CD4-positive, alpha-beta memory T cell (primary cell): ENCODE results near the gene AGAP1. TPM values are rescaled to one million over a fixed set of nuclear protein-coding genes. Genes with fewer than 3 reads are reported as not detected.

Experiments used
- CTCF ChIA-PET: fragments of 350-600 bp; sonication (Branson Sonifier 250); formaldehyde crosslinking; loops from one replicate; lab custom pipeline; 2021; ENCODE audit warnings: inconsistent platforms; ENCODE audit not compliant: partially characterized antibody; lab: Charles Lee
- POLR2A ChIA-PET: fragments of 350-600 bp; sonication (Branson Sonifier 250); formaldehyde crosslinking; loops from one replicate; lab custom pipeline; 2021; ENCODE audit not compliant: partially characterized antibody; lab: Charles Lee
- DNase-seq, 5 donors: peaks; one replicate each; pipeline versions ENCODE4 v3.0.0 to v3.0.0-alpha.2; 2020 to 2022; ENCODE audit warnings: mixed read lengths in 1 of 5
- H3K27ac ChIP-seq: one replicate; pipeline ENCODE4 v1.7.0; 2013; ENCODE audit warnings: low read depth, low read length
- H3K27me3 ChIP-seq: 2 replicates; pipeline ENCODE4 v1.7.0; 2013; ENCODE audit warnings: mild to moderate bottlenecking, low read length, moderate library complexity; ENCODE audit not compliant: insufficient read depth
- H3K36me3 ChIP-seq: 2 replicates; pipeline ENCODE4 v1.7.0; 2013; ENCODE audit warnings: mild to moderate bottlenecking, low read length, moderate library complexity; ENCODE audit not compliant: insufficient read depth
- H3K4me1 ChIP-seq: 2 replicates; pipeline ENCODE4 v1.7.0; 2013; ENCODE audit warnings: mild to moderate bottlenecking, low read length, moderate library complexity; ENCODE audit not compliant: insufficient read depth
- H3K4me3 ChIP-seq, 2 donors: one replicate each; pipeline ENCODE4 v1.7.0; 2013; ENCODE audit warnings: low read length in 2 of 2, mild to moderate bottlenecking in 1 of 2
- H3K9me3 ChIP-seq, 2 donors: one replicate each; pipeline ENCODE4 v1.7.0; 2013; ENCODE audit warnings: low read length in 2 of 2, control low read depth in 1 of 2; ENCODE audit not compliant: control insufficient read depth in 1 of 2
- H3K27ac Mint-ChIP-seq, 7 donors: one replicate each; pipeline ENCODE4 v1.8.0; 2020 to 2021; ENCODE audit warnings: mixed read lengths in 7 of 7, mild to moderate bottlenecking in 6 of 7, inconsistent platforms in 3 of 7, moderate library complexity in 3 of 7
- H3K27me3 Mint-ChIP-seq, 2 donors: one replicate each; pipeline ENCODE4 v1.8.0; 2020 to 2021; ENCODE audit warnings: mixed read lengths in 2 of 2
- H3K36me3 Mint-ChIP-seq, 2 donors: one replicate each; pipeline ENCODE4 v1.8.0; 2020 to 2021; ENCODE audit warnings: mixed read lengths in 2 of 2, inconsistent platforms in 1 of 2, mild to moderate bottlenecking in 1 of 2
- H3K4me1 Mint-ChIP-seq, 4 donors: one replicate each; pipeline ENCODE4 v1.8.0; 2020 to 2021; ENCODE audit warnings: mixed read lengths in 4 of 4, mild to moderate bottlenecking in 1 of 4
- H3K4me3 Mint-ChIP-seq, 8 donors: one replicate each; pipeline ENCODE4 v1.8.0; 2020 to 2021; ENCODE audit warnings: mixed read lengths in 8 of 8, mild to moderate bottlenecking in 7 of 8, moderate library complexity in 6 of 8, inconsistent platforms in 3 of 8
- H3K9me3 Mint-ChIP-seq, 8 donors: one replicate each; pipeline ENCODE4 v1.8.0; 2020 to 2021; ENCODE audit warnings: mixed read lengths in 8 of 8, mild to moderate bottlenecking in 5 of 8, inconsistent platforms in 3 of 8, moderate library complexity in 1 of 8
- intact Hi-C: fragments of 100-400 bp; cut with micrococcal nuclease; formaldehyde crosslinking; loops from one replicate; pipeline ENCODE4 v1.15.1; 2023
- polyA plus RNA-seq, 2 donors: library from polyadenylated mRNA; unstranded; fragments of 300-500 nt; fragmentation: Illumina TruSeq; gene quantifications; one replicate each; pipeline ENCODE4 v1.2.3, GENCODE V29; 2021
- total RNA-seq, 2 experiments: library from RNA; stranded (reverse); gene quantifications; one replicate each; pipeline ENCODE4 v1.2.3, GENCODE V29; 2021

AGAP1 gene
- total and polyA plus RNA-seq, 4 experiments from 2014 or later = 0.24 to 2.9 (median 1.9) TPM

DNA sequence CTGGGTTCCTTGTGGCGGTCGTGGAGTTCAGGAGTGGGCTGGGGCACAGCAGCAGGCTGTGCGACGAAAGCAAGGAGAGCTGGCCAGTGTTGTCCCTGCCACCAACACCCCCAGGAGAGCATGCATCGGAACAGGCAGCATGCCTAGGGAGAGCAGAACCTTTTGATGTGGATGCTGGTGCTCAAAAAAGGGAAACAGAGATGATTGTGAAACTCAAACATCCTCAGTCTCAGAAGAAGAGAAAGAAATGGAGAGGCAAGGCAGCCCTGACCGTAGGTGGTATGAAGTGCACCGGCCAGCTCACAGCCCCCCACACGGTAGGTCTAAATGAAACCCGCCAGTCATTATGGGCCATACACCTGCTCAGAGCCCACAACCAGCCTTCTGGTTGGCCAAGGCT lies 420.9 kb downstream of the AGAP1 start:
- ChIA-PET POLR2A (no interaction called here), CTCF (no interaction called here)
- no peak for DNase-seq
- H3K36me3 ChIP-seq = no peaks in the 10 kb centered on the region
- H3K27ac ChIP-seq = no peak overlapping the region
- H3K9me3 ChIP-seq = no peaks in the 10 kb centered on the region
- Mint-ChIP-seq H3K4me1 (no peaks in the 10 kb centered on the region), H3K27ac (no peak overlapping the region), H3K27me3 (peaks cover 0 to 8% of the 10 kb centered on the region in 2 donors), H3K36me3 (peaks cover 4 to 7% of the 10 kb centered on the region in 2 donors), H3K9me3 (peaks cover 0 to 13% (median 5%) of the 10 kb centered on the region in 8 donors), H3K4me3 (no peak overlapping the region)
- no peaks in the 10 kb centered on the region for H3K4me1 ChIP-seq
- H3K27me3 ChIP-seq = no peaks in the 10 kb centered on the region
- H3K4me3 ChIP-seq = no peak overlapping the region
- intact Hi-C loops = no loop called here

DNA sequence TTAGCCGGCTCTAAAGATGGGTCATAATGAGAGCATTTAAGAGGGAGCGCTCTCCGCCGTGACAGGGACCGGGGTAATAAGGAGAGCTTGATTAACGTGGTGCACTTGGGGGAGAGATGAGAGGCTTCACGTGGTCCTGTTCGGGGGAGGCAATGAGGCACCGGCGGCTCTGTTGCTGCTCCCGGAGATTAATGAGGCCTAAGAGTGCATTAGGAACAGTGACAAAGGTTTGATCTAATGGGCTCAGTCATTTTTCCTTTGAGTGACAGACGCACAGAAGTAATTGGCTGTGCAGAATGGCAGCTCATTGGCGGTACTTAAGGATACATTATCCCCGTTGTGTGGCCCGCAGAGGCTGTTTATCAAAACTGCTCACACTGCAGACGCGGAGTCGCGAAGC lies 423.7 kb downstream of the AGAP1 start:
- no peaks in the 10 kb centered on the region for H3K27me3 ChIP-seq
- peaks cover 0 to 13% (median 5%) of the 10 kb centered on the region in 8 donors for H3K9me3 Mint-ChIP-seq
- H3K36me3 ChIP-seq = no peaks in the 10 kb centered on the region
- ChIA-PET CTCF (no interaction called here), POLR2A (no interaction called here)
- H3K4me3 Mint-ChIP-seq = no peak overlapping the region
- H3K27ac ChIP-seq = no peak overlapping the region
- peaks cover 4 to 7% of the 10 kb centered on the region in 2 donors for H3K36me3 Mint-ChIP-seq
- no peaks in the 10 kb centered on the region for H3K4me1 Mint-ChIP-seq
- peaks cover 0 to 8% of the 10 kb centered on the region in 2 donors for H3K27me3 Mint-ChIP-seq
- H3K4me1 ChIP-seq = no peaks in the 10 kb centered on the region
- H3K4me3 ChIP-seq = no peak overlapping the region
- no peak overlapping the region for H3K27ac Mint-ChIP-seq
- H3K9me3 ChIP-seq = no peaks in the 10 kb centered on the region
- intact Hi-C loops = no loop called here
- DNase-seq = no peak

DNA sequence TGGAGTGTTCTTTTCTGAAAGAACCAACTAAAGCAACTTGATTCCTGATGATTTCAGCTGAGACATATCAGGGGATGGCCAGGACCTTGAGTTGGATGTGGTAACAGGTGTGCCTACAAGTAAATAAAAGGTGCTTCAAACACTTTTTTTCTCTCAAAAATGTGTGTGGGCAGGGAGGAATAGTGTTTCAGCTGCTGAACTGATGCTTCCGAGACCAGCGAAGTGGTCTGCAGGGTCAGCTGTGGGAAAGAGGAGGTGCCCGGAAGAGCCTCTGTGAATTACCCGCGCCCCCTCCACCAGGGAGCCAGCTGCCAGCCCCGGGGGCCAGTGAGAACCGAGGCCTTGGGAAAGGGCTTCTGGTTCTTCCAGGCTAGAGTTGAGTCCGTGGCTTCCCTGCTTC lies 425.0 kb downstream of the AGAP1 start:
- no peak for DNase-seq
- CTCF ChIA-PET = no interaction called here
- Mint-ChIP-seq H3K27ac (no peak overlapping the region), H3K4me3 (no peak overlapping the region), H3K9me3 (peaks cover 0 to 13% (median 5%) of the 10 kb centered on the region in 8 donors), H3K4me1 (no peaks in the 10 kb centered on the region), H3K27me3 (peaks cover 0 to 6% of the 10 kb centered on the region in 2 donors), H3K36me3 (peaks cover 4 to 7% of the 10 kb centered on the region in 2 donors)
- no peak overlapping the region for H3K4me3 ChIP-seq
- no peaks in the 10 kb centered on the region for H3K36me3 ChIP-seq
- intact Hi-C loops = no loop called here
- H3K27me3 ChIP-seq = no peaks in the 10 kb centered on the region
- no peaks in the 10 kb centered on the region for H3K9me3 ChIP-seq
- POLR2A ChIA-PET = no interaction called here
- no peaks in the 10 kb centered on the region for H3K4me1 ChIP-seq
- H3K27ac ChIP-seq = no peak overlapping the region

DNA sequence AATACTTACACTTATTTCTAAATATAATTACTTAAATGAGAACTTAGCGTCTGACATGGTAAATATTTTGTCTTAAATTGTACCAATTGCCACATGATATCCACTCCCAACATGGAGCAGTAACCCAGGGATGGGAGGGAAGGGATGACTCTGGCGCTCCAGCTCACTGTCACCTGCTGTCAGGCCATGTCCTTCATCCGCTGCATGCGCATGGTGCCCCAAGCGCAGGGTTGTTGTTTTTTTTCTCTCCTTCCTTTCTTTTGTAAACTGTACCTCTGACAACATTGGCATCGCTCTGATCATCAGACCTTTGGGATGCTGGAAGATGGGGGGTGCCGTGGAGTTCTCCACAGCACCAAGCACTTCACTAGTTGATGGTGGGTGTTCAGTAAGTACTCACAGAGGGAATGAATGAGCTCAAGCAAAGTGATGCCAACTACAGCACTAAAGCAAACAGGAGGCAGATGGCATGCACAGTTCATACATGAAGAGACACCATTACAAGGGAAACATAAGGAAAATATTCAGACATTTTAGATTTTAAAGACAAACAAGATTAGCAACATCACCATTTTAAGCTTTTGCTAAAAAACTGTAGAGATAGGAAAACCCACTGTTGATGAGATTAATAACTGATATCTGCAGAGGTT lies 426.5 kb downstream of the AGAP1 start:
- ChIA-PET POLR2A (no interaction called here), CTCF (no interaction called here)
- no peak overlapping the region for H3K27ac ChIP-seq
- Mint-ChIP-seq H3K4me1 (no peaks in the 10 kb centered on the region), H3K27ac (no peak overlapping the region), H3K9me3 (peaks cover 0 to 13% (median 3%) of the 10 kb centered on the region in 8 donors), H3K4me3 (no peak overlapping the region), H3K36me3 (no peaks in the 10 kb centered on the region), H3K27me3 (peaks cover 0 to 2% of the 10 kb centered on the region in 2 donors)
- H3K4me1 ChIP-seq = no peaks in the 10 kb centered on the region
- DNase-seq = no peak
- intact Hi-C loops = no loop called here
- no peaks in the 10 kb centered on the region for H3K36me3 ChIP-seq
- H3K9me3 ChIP-seq = no peaks in the 10 kb centered on the region
- no peak overlapping the region for H3K4me3 ChIP-seq
- H3K27me3 ChIP-seq = no peaks in the 10 kb centered on the region

DNA sequence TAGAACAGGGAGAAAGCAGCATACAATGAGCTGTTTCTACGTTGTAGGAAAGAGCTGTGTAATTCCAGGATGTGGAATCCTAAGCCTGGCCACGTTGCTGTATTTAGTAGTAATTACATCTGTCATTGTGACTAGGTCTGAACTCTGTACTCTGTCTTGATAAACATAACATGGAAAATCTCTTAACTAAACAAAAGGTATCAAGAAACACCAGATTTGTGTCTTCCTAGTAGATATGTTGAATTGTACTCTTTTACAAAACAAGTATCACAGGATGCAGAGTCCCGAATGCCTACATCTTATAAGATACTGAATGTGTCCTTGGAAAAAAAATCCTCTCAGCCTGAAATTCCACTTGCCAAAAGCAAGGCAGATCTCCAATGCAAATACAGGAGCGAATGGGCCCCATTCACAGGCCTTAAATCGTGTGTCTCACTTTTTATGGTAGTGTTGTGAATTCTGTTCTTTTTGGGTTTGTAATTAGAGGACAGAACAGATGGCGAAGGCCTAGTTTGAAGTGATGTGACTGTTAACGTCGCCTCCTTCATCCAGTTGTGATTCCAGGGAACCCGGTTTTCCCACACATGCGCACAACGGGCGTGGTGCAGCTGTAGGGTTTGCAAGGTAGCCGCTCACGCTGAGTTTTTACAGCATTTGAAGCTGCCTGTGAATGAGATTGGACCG lies 427.8 kb downstream of the AGAP1 start:
- Mint-ChIP-seq H3K36me3 (no peaks in the 10 kb centered on the region), H3K27me3 (peaks cover 2% of the 10 kb centered on the region in 2 donors), H3K4me3 (no peak overlapping the region), H3K4me1 (no peaks in the 10 kb centered on the region), H3K9me3 (peaks cover 0 to 3% (median 0%) of the 10 kb centered on the region in 8 donors), H3K27ac (no peak overlapping the region)
- no peak for DNase-seq
- no peaks in the 10 kb centered on the region for H3K36me3 ChIP-seq
- ChIA-PET POLR2A (no interaction called here), CTCF (no interaction called here)
- H3K4me1 ChIP-seq = no peaks in the 10 kb centered on the region
- no peaks in the 10 kb centered on the region for H3K27me3 ChIP-seq
- no peaks in the 10 kb centered on the region for H3K9me3 ChIP-seq
- intact Hi-C loops = no loop called here
- no peak overlapping the region for H3K27ac ChIP-seq
- no peak overlapping the region for H3K4me3 ChIP-seq

DNA sequence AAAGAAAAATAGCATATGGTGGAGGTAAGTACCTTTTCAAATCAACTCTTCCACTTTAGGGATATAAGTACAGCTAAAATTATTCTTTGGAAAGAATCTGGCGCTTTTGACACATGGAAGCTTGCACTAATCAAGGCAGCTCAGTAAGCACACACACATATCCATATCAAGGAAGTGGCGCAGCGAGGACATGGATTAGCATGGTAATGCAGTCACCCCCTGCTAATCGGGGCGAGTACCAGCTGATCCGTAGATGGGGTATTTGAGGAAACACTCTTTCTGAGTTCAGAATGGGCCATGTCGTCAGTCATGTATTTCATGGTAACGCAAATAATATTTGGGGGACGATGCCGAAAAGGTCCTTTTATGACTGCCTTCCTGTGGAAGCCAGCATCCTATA lies 429.0 kb downstream of the AGAP1 start:
- H3K4me3 ChIP-seq = no peak overlapping the region
- POLR2A ChIA-PET = no interaction called here
- no peaks in the 10 kb centered on the region for H3K27me3 ChIP-seq
- H3K36me3 ChIP-seq = no peaks in the 10 kb centered on the region
- no peak for DNase-seq
- no peaks in the 10 kb centered on the region for H3K4me1 ChIP-seq
- Mint-ChIP-seq H3K27ac (no peak overlapping the region), H3K4me1 (no peaks in the 10 kb centered on the region), H3K9me3 (no peaks in the 10 kb centered on the region), H3K36me3 (no peaks in the 10 kb centered on the region), H3K4me3 (no peak overlapping the region), H3K27me3 (peaks cover 2 to 4% of the 10 kb centered on the region in 2 donors)
- CTCF ChIA-PET = no interaction called here
- no peak overlapping the region for H3K27ac ChIP-seq
- intact Hi-C loops = no loop called here
- H3K9me3 ChIP-seq = no peaks in the 10 kb centered on the region

DNA sequence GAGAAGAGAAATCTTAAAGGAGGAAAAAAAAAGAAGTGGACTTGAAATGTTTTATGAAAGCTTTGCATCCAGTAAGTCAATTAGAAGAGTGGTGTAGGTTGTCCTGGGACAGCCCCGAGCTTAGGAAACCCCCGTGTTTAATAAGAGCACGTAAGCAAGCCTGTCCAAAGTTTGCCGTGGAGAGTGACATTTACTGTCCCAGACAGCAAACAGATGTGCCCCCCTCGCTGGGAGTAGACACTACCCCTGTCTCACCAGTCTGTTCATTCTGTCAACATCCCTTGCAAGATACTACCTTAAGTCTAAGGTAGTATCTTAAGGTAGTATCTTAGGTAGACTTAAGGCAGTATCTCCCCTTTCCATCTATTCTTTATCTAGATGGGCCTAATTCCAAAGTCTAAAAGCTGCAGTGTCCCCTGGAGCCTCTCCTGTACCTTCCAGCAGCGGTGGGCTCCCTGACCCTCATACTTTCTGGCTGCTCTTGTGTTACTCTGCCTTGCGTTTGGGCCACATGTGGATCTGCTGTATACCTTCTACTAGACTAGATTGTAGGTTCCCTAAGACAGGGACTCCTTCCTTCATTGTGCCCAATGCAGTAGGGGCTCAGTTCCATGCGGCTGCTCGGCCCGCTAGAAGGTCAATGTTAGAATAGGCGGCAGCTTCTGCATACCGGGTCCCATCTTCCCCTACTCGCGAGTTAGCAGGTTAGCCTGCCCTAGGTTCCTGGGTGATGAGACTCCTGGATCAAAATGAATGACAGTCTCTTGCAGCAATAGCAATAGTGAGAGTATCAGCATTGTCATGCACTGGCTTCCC lies 430.2 kb downstream of the AGAP1 start:
- Histone ChIP-seq H3K27ac (no peak overlapping the region), H3K27me3 (no peaks in the 10 kb centered on the region), H3K36me3 (no peaks in the 10 kb centered on the region), H3K4me3 (no peak overlapping the region), H3K4me1 (no peaks in the 10 kb centered on the region), H3K9me3 (no peaks in the 10 kb centered on the region)
- intact Hi-C loops = no loop called here
- CTCF ChIA-PET = no interaction called here
- POLR2A ChIA-PET = no interaction called here
- Mint-ChIP-seq H3K4me3 (no peak overlapping the region), H3K27ac (no peak overlapping the region), H3K9me3 (no peaks in the 10 kb centered on the region), H3K27me3 (peaks cover 2 to 4% of the 10 kb centered on the region in 2 donors), H3K4me1 (no peaks in the 10 kb centered on the region), H3K36me3 (no peaks in the 10 kb centered on the region)
- no peak for DNase-seq
